K562 (cell line): ENCODE measurements around the gene TRNP1. TPM values are rescaled to one million over a fixed set of nuclear protein-coding genes. Genes with fewer than 3 reads are reported as not detected.
A peak's percentile ranks its signal among the peaks of the same experiment; 100 is the strongest.

Source experiments
- ATAC-seq: fragments of 200-7000 bp; cut with Tn5 transposase; 3 replicates; pipeline ENCODE4 v1.9.1; 2020; ENCODE audit warnings: moderate library complexity
- BruUV-seq: library from RNA; stranded (reverse); fragments of 400-500 nt; replicated peaks from 2 replicates; lab custom pipeline; 2021; lab: Mats Ljungman, UMichigan
- CTCF ChIA-PET: fragments of 300-600 bp; formaldehyde crosslinking; extraction: SDS; loops from one replicate; lab custom pipeline; 2021; ENCODE audit warnings: low intra/inter-chr PET ratio; lab: Yijun Ruan, JAX
- POLR2A ChIA-PET: fragments of 300-600, 350-650 bp; sonication (Branson Sonifier 250); formaldehyde crosslinking; extraction: SDS; loops from one replicate; lab custom pipeline; 2021; ENCODE audit warnings: antibody characterized with exemption, inconsistent platforms; lab: Yijun Ruan, JAX
- DNase-seq, 4 experiments: peaks; one replicate each; pipeline versions ENCODE4 v3.0.0 to v3.0.0-alpha.2; 2011 to 2018; ENCODE audit warnings: low spot score in 3 of 4, mixed read lengths in 3 of 4; ENCODE audit errors: extremely low read depth in 1 of 4
- FAIRE-seq: peaks from 2 replicates; lab custom pipeline; 2011; peaks lifted over from hg19 to GRCh38; lab: Jason Lieb, UNC
- H2AFZ ChIP-seq: 2 replicates; pipeline ENCODE4 v1.6.0; 2011; ENCODE audit warnings: low read depth, low read length, control low read depth, inconsistent platforms
- H3K27ac ChIP-seq: fragments of 200-600 bp; 3 replicates; pipeline ENCODE4 v1.8.0; 2011; ENCODE audit warnings: low read depth, mild to moderate bottlenecking, control low read depth, inconsistent platforms, low read length, moderate library complexity, mixed read lengths; ENCODE audit errors: extremely low read depth
- H3K27me3 ChIP-seq, 2 experiments: fragments of 300-600 bp in 1 of 2; 2 replicates in 1 of 2; 3 replicates in 1 of 2; pipeline versions ENCODE4 v1.6.0 to v1.8.0; 2011; ENCODE audit warnings: inconsistent platforms in 2 of 2, low read length in 2 of 2, mild to moderate bottlenecking in 1 of 2, mixed read lengths in 1 of 2, moderate library complexity in 1 of 2; ENCODE audit not compliant: control insufficient read depth in 2 of 2, insufficient read depth in 2 of 2
- H3K36me3 ChIP-seq: fragments of 300-600 bp; 3 replicates; pipeline ENCODE4 v1.8.0; 2011; ENCODE audit warnings: mild to moderate bottlenecking, low read length, inconsistent platforms; ENCODE audit not compliant: control insufficient read depth, insufficient read depth
- H3K4me1 ChIP-seq, 2 experiments: fragments of 200-600 bp in 1 of 2; replicated peaks in 1 of 2; 2 replicates in 1 of 2; 3 replicates in 1 of 2; pipeline versions ENCODE4 v1.5.1 to v1.8.0; 2011; ENCODE audit warnings: inconsistent platforms in 2 of 2, low read length in 2 of 2, mild to moderate bottlenecking in 1 of 2, mixed read lengths in 1 of 2, moderate library complexity in 1 of 2; ENCODE audit not compliant: control insufficient read depth in 2 of 2, insufficient read depth in 2 of 2
- H3K4me2 ChIP-seq: 2 replicates; pipeline ENCODE4 v1.6.1; 2011; ENCODE audit warnings: low read length, control low read depth, inconsistent platforms, mixed read lengths; ENCODE audit not compliant: insufficient read depth
- H3K4me3 ChIP-seq: fragments of 200-600 bp; sonication (generic), shearing (Covaris generic); 2 replicates; pipeline ENCODE4 v1.5.1; 2016; ENCODE audit warnings: control low read depth, inconsistent platforms
- H3K79me2 ChIP-seq: fragments of 200-600 bp; 3 replicates; pipeline ENCODE4 v1.8.0; 2011; ENCODE audit warnings: low read length, inconsistent platforms; ENCODE audit not compliant: control insufficient read depth, insufficient read depth
- H3K9ac ChIP-seq, 2 experiments: 2 replicates each; pipeline versions ENCODE4 v1.6.0 to v1.6.1; 2011; ENCODE audit warnings: low read depth in 2 of 2, low read length in 2 of 2, control low read depth in 1 of 2, inconsistent platforms in 1 of 2, mild to moderate bottlenecking in 1 of 2, mixed read lengths in 1 of 2; ENCODE audit not compliant: insufficient read depth in 1 of 2
- H3K9me1 ChIP-seq: one replicate; pipeline ENCODE4 v1.6.0; 2011; ENCODE audit warnings: inconsistent platforms, mild to moderate bottlenecking, low read length, moderate library complexity; ENCODE audit not compliant: control insufficient read depth, insufficient read depth
- H3K9me3 ChIP-seq: replicated peaks from 2 replicates; pipeline ENCODE4 v1.5.1; 2011; ENCODE audit warnings: low read depth, low read length, inconsistent platforms; ENCODE audit not compliant: control insufficient read depth, insufficient read depth
- H4K20me1 ChIP-seq: replicated peaks from 2 replicates; pipeline ENCODE4 v1.6.1; 2011; ENCODE audit warnings: low read length, inconsistent platforms, mixed read lengths; ENCODE audit not compliant: control insufficient read depth, insufficient read depth
- DDX20 ChIP-seq: fragments of 450-650 bp; IDR thresholded peaks from 2 replicates; pipeline ENCODE4 v1.6.1; 2016; ENCODE audit warnings: missing genetic modification characterization, low read depth, mild to moderate bottlenecking, missing compliant biosample characterization, moderate library complexity
- EZH2 ChIP-seq: IDR thresholded peaks from 2 replicates; pipeline ENCODE4 v1.6.1; 2012; ENCODE audit warnings: low read depth, mild to moderate bottlenecking, inconsistent platforms, low read length, borderline replicate concordance
- FOSL1 ChIP-seq: fragments of 200-800 bp; sonication (Bioruptor generic); conservative IDR thresholded peaks from 2 replicates; pipeline ENCODE4 v1.6.1; 2016; ENCODE audit warnings: missing genetic modification characterization, missing compliant biosample characterization
- FOXP4 ChIP-seq: sonication (generic); formaldehyde crosslinking; IDR thresholded peaks from 2 replicates; pipeline ENCODE4 v1.8.0; 2022; ENCODE audit warnings: mild to moderate bottlenecking, missing genetic modification reagents, borderline replicate concordance
- KAT8 ChIP-seq: fragments of 450-650 bp; IDR thresholded peaks from 2 replicates; pipeline ENCODE4 v1.6.1; 2016; ENCODE audit warnings: low read depth, mild to moderate bottlenecking
- MCM5 ChIP-seq: fragments of 450-650 bp; IDR thresholded peaks from 2 replicates; pipeline ENCODE4 v1.6.1; 2016; ENCODE audit warnings: low read depth
- NFIC ChIP-seq: fragments of 450-650 bp; IDR thresholded peaks from 2 replicates; pipeline ENCODE4 v1.6.1; 2017; ENCODE audit warnings: mild to moderate bottlenecking, inconsistent platforms
- PTBP1 ChIP-seq: fragments of 200-400 bp; formaldehyde crosslinking; IDR thresholded peaks from 2 replicates; pipeline ENCODE4 v1.6.1; 2017; ENCODE audit warnings: low read depth, low read length
- RBBP5 ChIP-seq: fragments of 200-600 bp; sonication (generic); IDR thresholded peaks from 2 replicates; pipeline ENCODE4 v1.6.1; 2012; ENCODE audit warnings: borderline replicate concordance, mild to moderate bottlenecking, low read length, control low read depth, inconsistent platforms; ENCODE audit not compliant: insufficient read depth, poor library complexity, severe bottlenecking
- STAT5B ChIP-seq: fragments of 250-450 bp; sonication (Bioruptor Pico); IDR thresholded peaks from 2 replicates; pipeline ENCODE4 v1.8.0; 2021; ENCODE audit warnings: mild to moderate bottlenecking, inconsistent platforms
- XRCC3 ChIP-seq: fragments of 450-650 bp; IDR thresholded peaks from 2 replicates; pipeline ENCODE4 v1.6.1; 2017; ENCODE audit warnings: mild to moderate bottlenecking, moderate library complexity
- ZFX ChIP-seq: sonication (generic); formaldehyde crosslinking; IDR thresholded peaks from 2 replicates; pipeline ENCODE4 v1.8.0; 2022; ENCODE audit warnings: mild to moderate bottlenecking, missing genetic modification reagents, moderate library complexity
- ZNF24 ChIP-seq: fragments of 450-650 bp; IDR thresholded peaks from 2 replicates; pipeline ENCODE4 v1.6.1; 2016
- ZNF780A ChIP-seq: fragments of 250-450 bp; sonication (Bioruptor Pico); IDR thresholded peaks from 2 replicates; pipeline ENCODE4 v1.5.0; 2021; ENCODE audit warnings: mild to moderate bottlenecking
- WGBS: fragments of 100-300 bp; shearing (Covaris generic); methylation state at CpG from one replicate; pipeline ENCODE4 v1.1.6; 2016; ENCODE audit warnings: low coverage, mixed read lengths; ENCODE audit not compliant: insufficient coverage; ENCODE audit errors: missing lambda C conversion rate; 5-methylcytosine and 5-hydroxymethylcytosine counted together
- in situ Hi-C: fragments of 300-500 bp; cut with MboI; formaldehyde crosslinking; loops from 4 replicates; pipeline ENCODE4 v1.15.0; 2018; ENCODE audit warnings: inconsistent platforms, mixed read lengths
- intact Hi-C: fragments of 100-400 bp; cut with micrococcal nuclease; formaldehyde crosslinking; loops from 2 replicates; pipeline ENCODE4 v1.14.2; 2022
- polyA plus RNA-seq, 8 experiments: library from polyadenylated mRNA; depleted of rRNA in 4 of 8; stranded (reverse) in 5 of 8; unstranded in 3 of 8; fragments of >200 nt; fragmentation: Nextera tagmentation in 2 of 8; fragmentation: Illumina TruSeq in 1 of 8; extraction: Ambion mirVana in 2 of 8; extraction: Trizol in 1 of 8; gene quantifications; 2 replicates each; pipeline versions ENCODE4 v1.2.1 to v1.2.3, GENCODE V29; 2011 to 2014; ENCODE audit warnings: inconsistent platforms in 1 of 8, missing spikeins in 1 of 8
- total RNA-seq, 7 experiments: library from RNA; depleted of rRNA in 6 of 7; stranded (reverse); fragments of >200 nt in 6 of 7; fragmentation: Illumina TruSeq in 2 of 7; extraction: Trizol in 2 of 7; gene quantifications; 2 replicates each; pipeline versions ENCODE4 v1.2.1 to v1.2.3, GENCODE V29; 2011 to 2021; ENCODE audit warnings: low replicate concordance in 1 of 7
- TF ChIP-seq, protein P1 (sequence below): fragments of 250-450 bp; sonication (Bioruptor Pico); IDR thresholded peaks from 2 replicates; pipeline ENCODE4 v1.8.0; 2022; ENCODE audit warnings: inconsistent platforms, mild to moderate bottlenecking, moderate library complexity, borderline replicate concordance

TRNP1 gene
- total and polyA plus RNA-seq, 9 of the 15 experiments (the other 6 are each of a cell fraction or from before 2014, with no cell fraction given) = 0.03 to 1.3 (median 0.95) TPM

DNA sequence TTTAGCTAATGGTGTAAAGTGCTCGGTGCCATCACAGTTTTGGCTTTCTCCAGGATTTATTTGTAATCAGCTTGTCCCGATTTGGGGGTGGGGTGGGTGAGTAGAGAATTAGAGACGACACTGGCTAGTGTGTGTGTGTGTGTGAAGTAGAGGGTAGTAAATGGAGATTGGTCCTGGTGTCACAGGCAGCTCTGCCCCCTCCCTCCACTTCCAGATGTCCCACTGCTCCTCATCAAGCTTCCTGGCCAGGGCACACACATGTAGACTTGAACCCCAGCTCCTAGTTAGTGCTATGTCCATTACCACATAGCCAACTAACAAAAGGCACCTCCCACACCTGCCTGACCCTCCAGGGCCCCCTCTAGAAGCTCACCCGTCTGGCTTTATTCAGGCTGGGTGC is 3.2 kb downstream of the TRNP1 start:
- Histone ChIP-seq H3K9ac (peak overlapping the region in 1 of 2 experiments; percentile 5; a peak in 1 of 4 replicates), H3K27ac (no peak overlapping the region), H3K9me3 (no peaks in the 10 kb centered on the region), H3K36me3 (no peaks in the 10 kb centered on the region), H3K27me3 (peaks cover 2 to 15% of the 10 kb centered on the region in 2 experiments; a peak in 4 of 5 replicates), H3K79me2 (no peaks in the 10 kb centered on the region), H3K9me1 (no peaks in the 10 kb centered on the region), H3K4me2 (no peak overlapping the region), H4K20me1 (no peaks in the 10 kb centered on the region; the same call in 1 of the 2 replicates), H2AFZ (no peak overlapping the region), H3K4me3 (no peak overlapping the region), H3K4me1 (peaks cover 10 to 30% of the 10 kb centered on the region in 2 experiments; a peak in 4 of 5 replicates)
- FAIRE-seq (no peak), DNase-seq (no peak), ATAC-seq (no peak)
- 14% methylated on average over 4 of the region's 4 CpGs for whole genome bisulfite sequencing
- no TSS peak for BruUV-seq
- in situ Hi-C loops = loop anchor here (5.0 kb wide), 2 partner anchors 41 to 101 kb away; no protein-coding TSS in a partner anchor
- intact Hi-C loops = loop anchor here (1.0 kb wide), 3 partner anchors 42 to 101 kb away; no protein-coding TSS in a partner anchor
- ChIA-PET CTCF (interaction anchor here (2.8 to 3.6 kb wide), 2 partner anchors 43 to 102 kb away, joined by 20 to 45 read pairs; no protein-coding TSS in a partner anchor), POLR2A (interaction anchor here (0.6 to 3.0 kb wide), 11 partner anchors 11 to 369 kb away, joined by 3 to 12 read pairs (median 3); no protein-coding TSS in a partner anchor)
- TF ChIP-seq DDX20 (no peak), STAT5B (no peak), ZNF24 (no peak), EZH2 (no peak), FOXP4 (CRISPR knock-in tag) (no peak), XRCC3 (no peak), PTBP1 (no peak), RBBP5 (no peak), MCM5 (no peak), ZFX (no peak), ZNF780A (CRISPR knock-in tag) (no peak), NFIC (no peak), KAT8 (no peak), FOSL1 (tag) (no peak)
- TF ChIP-seq, protein P1, sequence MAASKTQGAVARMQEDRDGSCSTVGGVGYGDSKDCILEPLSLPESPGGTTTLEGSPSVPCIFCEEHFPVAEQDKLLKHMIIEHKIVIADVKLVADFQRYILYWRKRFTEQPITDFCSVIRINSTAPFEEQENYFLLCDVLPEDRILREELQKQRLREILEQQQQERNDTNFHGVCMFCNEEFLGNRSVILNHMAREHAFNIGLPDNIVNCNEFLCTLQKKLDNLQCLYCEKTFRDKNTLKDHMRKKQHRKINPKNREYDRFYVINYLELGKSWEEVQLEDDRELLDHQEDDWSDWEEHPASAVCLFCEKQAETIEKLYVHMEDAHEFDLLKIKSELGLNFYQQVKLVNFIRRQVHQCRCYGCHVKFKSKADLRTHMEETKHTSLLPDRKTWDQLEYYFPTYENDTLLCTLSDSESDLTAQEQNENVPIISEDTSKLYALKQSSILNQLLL = no peak
